Measurements from ENCODE around the gene CLRN3. TPM values are rescaled to one million over a fixed set of nuclear protein-coding genes. Genes with fewer than 3 reads are reported as not detected.

The CLRN3 gene, protein sequence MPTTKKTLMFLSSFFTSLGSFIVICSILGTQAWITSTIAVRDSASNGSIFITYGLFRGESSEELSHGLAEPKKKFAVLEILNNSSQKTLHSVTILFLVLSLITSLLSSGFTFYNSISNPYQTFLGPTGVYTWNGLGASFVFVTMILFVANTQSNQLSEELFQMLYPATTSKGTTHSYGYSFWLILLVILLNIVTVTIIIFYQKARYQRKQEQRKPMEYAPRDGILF
- not detected for total RNA-seq
- polyA plus RNA-seq: under 1 TPM in 1 of 3 donors, not detected in 2; 0.03 TPM
- long read RNA-seq, donor 1: 0 reads
- long read RNA-seq, donor 2: 0 reads

DNA sequence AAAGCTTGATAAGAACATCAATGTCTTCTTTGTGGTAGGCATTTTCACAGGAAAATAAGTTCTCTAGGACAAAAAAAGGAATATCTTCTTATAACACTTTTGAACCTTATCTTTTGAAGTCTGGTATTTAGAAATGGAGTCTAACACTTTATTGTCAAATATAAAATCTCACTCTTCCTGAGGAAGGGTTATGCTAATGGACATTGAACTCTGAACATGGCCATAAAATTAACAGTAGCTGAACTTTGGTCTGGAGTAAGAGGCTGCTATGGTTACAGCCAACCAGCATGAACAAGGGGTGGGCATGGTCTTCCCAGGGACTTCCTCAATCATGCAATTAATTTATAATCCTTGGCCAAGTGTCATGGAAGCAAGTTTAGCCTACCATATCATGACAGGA, at the start of gene CLRN3:
Gene CLRN3 (minus strand): TSS at position 199 of the 400 bp plus-strand sequence. CDS start 157 bp downstream, at position 42.
- no peaks in the 10 kb centered on the region for H3K4me1 ChIP-seq
- DNase-seq (no peak), ATAC-seq (no peak)
- TF ChIP-seq, protein P1, sequence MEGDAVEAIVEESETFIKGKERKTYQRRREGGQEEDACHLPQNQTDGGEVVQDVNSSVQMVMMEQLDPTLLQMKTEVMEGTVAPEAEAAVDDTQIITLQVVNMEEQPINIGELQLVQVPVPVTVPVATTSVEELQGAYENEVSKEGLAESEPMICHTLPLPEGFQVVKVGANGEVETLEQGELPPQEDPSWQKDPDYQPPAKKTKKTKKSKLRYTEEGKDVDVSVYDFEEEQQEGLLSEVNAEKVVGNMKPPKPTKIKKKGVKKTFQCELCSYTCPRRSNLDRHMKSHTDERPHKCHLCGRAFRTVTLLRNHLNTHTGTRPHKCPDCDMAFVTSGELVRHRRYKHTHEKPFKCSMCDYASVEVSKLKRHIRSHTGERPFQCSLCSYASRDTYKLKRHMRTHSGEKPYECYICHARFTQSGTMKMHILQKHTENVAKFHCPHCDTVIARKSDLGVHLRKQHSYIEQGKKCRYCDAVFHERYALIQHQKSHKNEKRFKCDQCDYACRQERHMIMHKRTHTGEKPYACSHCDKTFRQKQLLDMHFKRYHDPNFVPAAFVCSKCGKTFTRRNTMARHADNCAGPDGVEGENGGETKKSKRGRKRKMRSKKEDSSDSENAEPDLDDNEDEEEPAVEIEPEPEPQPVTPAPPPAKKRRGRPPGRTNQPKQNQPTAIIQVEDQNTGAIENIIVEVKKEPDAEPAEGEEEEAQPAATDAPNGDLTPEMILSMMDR (IDR thresholded peaks at IDR 0.05): no peak
- intact Hi-C loops (cut with DNase I): no loop called here
- peaks cover 0 to 7% (median 5%) of the 10 kb centered on the region in 3 donors for H3K27me3 ChIP-seq (ENCODE audit: insufficient read depth in 3 of 3, low read length in 2 of 3)
- no peaks in the 10 kb centered on the region for H3K36me3 ChIP-seq (ENCODE audit: insufficient read depth in 1 of 2, low read depth in 1 of 2)
- H3K4me3 ChIP-seq: no peak within 1 kb of the TSS
- H3K9me3 ChIP-seq: peaks cover 7% of the 10 kb centered on the region
- no peak within 1 kb of the TSS for H3K27ac ChIP-seq

DNA sequence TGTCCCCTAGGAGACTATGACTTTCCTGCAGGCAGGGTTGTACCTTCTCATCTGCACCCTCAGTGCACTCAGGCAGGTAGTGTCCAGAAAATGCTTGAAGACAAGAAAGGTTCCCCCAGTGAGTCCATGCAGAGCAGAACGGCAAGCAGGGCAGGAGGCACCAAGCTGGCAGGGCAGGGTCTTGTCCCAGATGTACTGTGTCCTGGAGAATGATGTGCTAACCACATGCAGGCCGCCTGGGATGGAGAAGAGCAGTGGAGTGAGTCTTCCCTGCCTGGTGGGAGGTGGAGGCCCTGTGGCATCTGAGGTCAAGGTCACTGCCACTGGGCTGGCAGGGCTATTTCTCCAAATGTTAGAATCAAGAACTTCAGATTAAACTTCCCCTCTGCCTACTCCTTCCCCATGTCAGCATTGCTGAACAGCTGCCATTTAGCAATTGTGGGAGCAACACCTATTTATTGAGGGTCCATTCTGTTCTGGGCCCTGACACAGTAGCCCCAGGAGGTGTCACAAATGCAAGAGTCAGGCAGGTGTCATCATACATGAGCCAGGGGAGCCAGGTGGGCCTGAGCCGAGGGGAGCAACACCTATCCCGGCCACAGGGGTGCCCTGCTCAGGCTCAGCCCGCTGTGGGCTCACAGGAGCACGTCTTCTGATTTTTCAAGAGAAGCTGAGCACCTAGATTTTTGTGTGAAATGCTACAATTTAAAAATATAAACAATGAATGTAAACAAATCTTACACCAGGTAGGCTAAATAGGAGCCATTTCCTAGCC, 48.3 kb upstream of the CLRN3 start:
- no peak for DNase-seq
- intact Hi-C loops (cut with DNase I): no loop called here
- Histone ChIP-seq H3K4me3 (no peak overlapping the region), H3K4me1 (peaks cover 4% of the 10 kb centered on the region), H3K27ac (no peak overlapping the region), H3K36me3 (ENCODE audit: insufficient read depth in 1 of 2, low read depth in 1 of 2) (no peaks in the 10 kb centered on the region), H3K27me3 (ENCODE audit: insufficient read depth in 3 of 3, low read length in 2 of 3) (peaks cover 0 to 3% (median 1%) of the 10 kb centered on the region in 3 donors), H3K9me3 (no peaks in the 10 kb centered on the region)
- TF ChIP-seq, protein P1 (IDR thresholded peaks at IDR 0.05): no peak
- WGBS, 3 donors: 80 to 95% (median 92%) methylated on average over 6 of the region's 6 CpGs
- ATAC-seq: no peak

GRCh38 chr10:127939786-127940330, 47.1 kb upstream of the CLRN3 start:
- Histone ChIP-seq H3K27me3 (ENCODE audit: insufficient read depth in 3 of 3, low read length in 2 of 3) (peaks cover 0 to 13% (median 1%) of the 10 kb centered on the region in 3 donors), H3K27ac (no peak overlapping the region), H3K4me3 (no peak overlapping the region), H3K9me3 (no peaks in the 10 kb centered on the region), H3K36me3 (ENCODE audit: insufficient read depth in 1 of 2, low read depth in 1 of 2) (no peaks in the 10 kb centered on the region), H3K4me1 (no peaks in the 10 kb centered on the region)
- intact Hi-C loops (cut with DNase I): no loop called here
- TF ChIP-seq, protein P1 (IDR thresholded peaks at IDR 0.05): no peak
- 95 to 100% (median 98%) methylated on average over 4 of the region's 4 CpGs for WGBS, 3 donors
- DNase-seq (no peak), ATAC-seq (no peak)

DNA sequence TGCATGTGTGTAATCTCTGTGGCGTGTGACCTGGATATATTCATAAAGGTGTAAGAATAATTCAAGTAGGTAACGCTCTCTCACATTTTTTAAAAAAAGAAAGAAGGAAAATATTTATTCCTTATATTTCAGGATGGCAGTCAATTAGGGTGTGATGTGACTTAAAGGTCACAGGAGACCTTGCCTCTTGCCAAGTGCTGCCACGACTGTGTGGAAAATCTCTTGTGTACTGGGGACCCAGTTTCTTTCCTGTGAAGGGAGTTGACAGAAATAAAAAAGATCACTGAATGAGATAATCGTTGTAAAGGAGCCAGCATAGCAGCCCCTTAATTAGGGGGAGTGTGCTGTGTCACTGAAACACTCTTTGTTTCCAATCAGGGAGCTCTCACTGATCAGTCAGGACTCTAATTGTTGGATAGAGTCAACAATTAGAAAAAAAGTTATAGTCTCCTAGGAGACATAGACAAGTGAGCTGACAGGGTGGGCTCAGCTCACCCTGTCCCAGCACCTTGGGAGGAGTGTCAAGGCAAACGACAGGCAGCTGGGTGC, 45.2 kb upstream of the CLRN3 start:
- TF ChIP-seq, protein P1 (IDR thresholded peaks at IDR 0.05): no peak

More for the DNA sequence above, 45.2 kb upstream of the CLRN3 start:
- whole genome bisulfite sequencing, 3 donors: 54 to 59% (median 54%) methylated on average over 5 of the region's 5 CpGs
- DNase-seq: no peak
- Histone ChIP-seq H3K4me3 (no peak overlapping the region), H3K36me3 (ENCODE audit: insufficient read depth in 1 of 2, low read depth in 1 of 2) (no peaks in the 10 kb centered on the region), H3K9me3 (no peaks in the 10 kb centered on the region), H3K27ac (no peak overlapping the region), H3K27me3 (ENCODE audit: insufficient read depth in 3 of 3, low read length in 2 of 3) (peaks cover 0 to 13% (median 1%) of the 10 kb centered on the region in 3 donors), H3K4me1 (no peaks in the 10 kb centered on the region)
- intact Hi-C loops (cut with DNase I): no loop called here
- no peak for ATAC-seq
